ENCODE data around the gene KIF20B. TPM values are rescaled to one million over a fixed set of nuclear protein-coding genes. Genes with fewer than 3 reads are reported as not detected.

Gene KIF20B
- total and polyA plus RNA-seq, 4 donors: 0.91 to 12.9 (median 1.3) TPM

GRCh38 chr10:89782470-89782869 is 81.1 kb downstream of the KIF20B start:
- H3K27me3 ChIP-seq (ENCODE audit: control insufficient read depth in 4 of 4, insufficient read depth in 4 of 4, low read length in 3 of 4): no peaks in the 10 kb centered on the region
- H3K36me3 ChIP-seq (ENCODE audit: control insufficient read depth in 4 of 4, insufficient read depth in 3 of 4, low read depth in 1 of 4, low read length in 3 of 4): no peaks in the 10 kb centered on the region
- no peaks in the 10 kb centered on the region for H3K9me3 ChIP-seq (ENCODE audit: control insufficient read depth in 4 of 4, low read length in 3 of 4)
- no peak overlapping the region for H3K9ac ChIP-seq (ENCODE audit: low read depth in 1 of 2, low read length in 2 of 2)
- no peak for DNase-seq (ENCODE audit: low spot score)
- WGBS: 95% methylated on average over 2 of the region's 2 CpGs
- TF ChIP-seq HNF4A (conservative IDR thresholded peaks at IDR 0.05) (no peak), REST (IDR thresholded peaks at IDR 0.05) (no peak), EGR1 (IDR thresholded peaks at IDR 0.05; ENCODE audit: low read depth in 2 of 2) (no peak), ATF3 (IDR thresholded peaks at IDR 0.05) (no peak), HNF4G (IDR thresholded peaks at IDR 0.05) (no peak), GABPA (IDR thresholded peaks at IDR 0.05 in 1 of 2, conservative IDR thresholded peaks at IDR 0.05 in 1 of 2) (no peak), YY1 (IDR thresholded peaks at IDR 0.05) (no peak), JUND (IDR thresholded peaks at IDR 0.05) (no peak), MAX (IDR thresholded peaks at IDR 0.05) (no peak), RXRA (IDR thresholded peaks at IDR 0.05) (no peak), TAF1 (conservative IDR thresholded peaks at IDR 0.05) (no peak)
- H3K4me3 ChIP-seq (ENCODE audit: low read depth in 1 of 3, low read length in 3 of 3): no peak overlapping the region
- H3K27ac ChIP-seq (ENCODE audit: low read depth in 1 of 2, low read length in 2 of 2): no peak overlapping the region
- H3K4me1 ChIP-seq (ENCODE audit: control insufficient read depth in 4 of 4, insufficient read depth in 4 of 4, low read length in 3 of 4): no peaks in the 10 kb centered on the region

GRCh38 chr10:89783406-89783805 is 82.0 kb downstream of the KIF20B start:
- H3K4me3 ChIP-seq (ENCODE audit: low read depth in 1 of 3, low read length in 3 of 3): no peak overlapping the region
- H3K9me3 ChIP-seq (ENCODE audit: control insufficient read depth in 4 of 4, low read length in 3 of 4): no peaks in the 10 kb centered on the region
- DNase-seq (ENCODE audit: low spot score): no peak
- H3K27ac ChIP-seq (ENCODE audit: low read depth in 1 of 2, low read length in 2 of 2): no peak overlapping the region
- no peaks in the 10 kb centered on the region for H3K27me3 ChIP-seq (ENCODE audit: control insufficient read depth in 4 of 4, insufficient read depth in 4 of 4, low read length in 3 of 4)
- H3K36me3 ChIP-seq (ENCODE audit: control insufficient read depth in 4 of 4, insufficient read depth in 3 of 4, low read depth in 1 of 4, low read length in 3 of 4): no peaks in the 10 kb centered on the region
- no peaks in the 10 kb centered on the region for H3K4me1 ChIP-seq (ENCODE audit: control insufficient read depth in 4 of 4, insufficient read depth in 4 of 4, low read length in 3 of 4)
- TF ChIP-seq RXRA (IDR thresholded peaks at IDR 0.05) (no peak), TAF1 (conservative IDR thresholded peaks at IDR 0.05) (no peak), ATF3 (IDR thresholded peaks at IDR 0.05) (no peak), RAD21 (IDR thresholded peaks at IDR 0.05) (no peak), SP1 (IDR thresholded peaks at IDR 0.05) (no peak), ZBTB33 (IDR thresholded peaks at IDR 0.05) (no peak), HNF4G (IDR thresholded peaks at IDR 0.05) (no peak), EGR1 (IDR thresholded peaks at IDR 0.05; ENCODE audit: low read depth in 2 of 2) (no peak), HNF4A (conservative IDR thresholded peaks at IDR 0.05) (no peak), GABPA (IDR thresholded peaks at IDR 0.05 in 1 of 2, conservative IDR thresholded peaks at IDR 0.05 in 1 of 2) (no peak), JUND (IDR thresholded peaks at IDR 0.05) (no peak), MAX (IDR thresholded peaks at IDR 0.05) (no peak), CTCF (IDR thresholded peaks at IDR 0.05; ENCODE audit: low read depth, low read length, missing input control) (no peak), NR2F2 (IDR thresholded peaks at IDR 0.05) (no peak), FOXA2 (IDR thresholded peaks at IDR 0.05) (no peak), FOXA1 (IDR thresholded peaks at IDR 0.05) (no peak), REST (IDR thresholded peaks at IDR 0.05) (no peak), YY1 (IDR thresholded peaks at IDR 0.05) (no peak)
- no peak overlapping the region for H3K9ac ChIP-seq (ENCODE audit: low read depth in 1 of 2, low read length in 2 of 2)

Measured in liver (tissue), 9 donors.